SK-N-SH treated with all-trans-retinoic acid at 6 μM for 48 hours (cell line): ENCODE data around the gene LMCD1.

Source experiments
- ATAC-seq: fragments of 200-7000 bp; cut with Tn5 transposase; 3 replicates; pipeline ENCODE4 v1.9.1; 2020; ENCODE audit warnings: mild to moderate bottlenecking, moderate library complexity
- ARNTL ChIP-seq: fragments of 450-650 bp; formaldehyde crosslinking; IDR thresholded peaks from 2 replicates; pipeline ENCODE4 v1.5.0; 2020; ENCODE audit warnings: low read depth, mild to moderate bottlenecking, moderate library complexity, borderline replicate concordance
- BACH2 ChIP-seq: fragments of 250-450 bp; sonication (Bioruptor Pico); IDR thresholded peaks from 2 replicates; pipeline ENCODE4 v1.9.0; 2021; ENCODE audit warnings: mild to moderate bottlenecking, borderline replicate concordance
- CSDC2 ChIP-seq: fragments of 250-450 bp; sonication (Bioruptor Pico); IDR thresholded peaks from 2 replicates; pipeline ENCODE4 v1.5.0; 2020; ENCODE audit warnings: mild to moderate bottlenecking, moderate library complexity
- ESRRG ChIP-seq: fragments of 250-450 bp; sonication (Bioruptor Pico); IDR thresholded peaks from 2 replicates; pipeline ENCODE4 v1.6.1; 2021; ENCODE audit warnings: mild to moderate bottlenecking
- GLIS3 ChIP-seq: fragments of 250-450 bp; sonication (Bioruptor Pico); IDR thresholded peaks from 2 replicates; pipeline ENCODE4 v1.5.0; 2020; ENCODE audit warnings: mild to moderate bottlenecking, moderate library complexity
- ISL1 ChIP-seq: fragments of 250-450 bp; sonication (Bioruptor Pico); IDR thresholded peaks from 2 replicates; pipeline ENCODE4 v2.1.2; 2022; ENCODE audit warnings: mild to moderate bottlenecking, moderate library complexity
- OSR1 ChIP-seq: fragments of 250-450 bp; sonication (Bioruptor Pico); IDR thresholded peaks from 2 replicates; pipeline ENCODE4 v1.8.0; 2022; ENCODE audit warnings: moderate library complexity, mild to moderate bottlenecking, inconsistent platforms
- PPARA ChIP-seq: fragments of 250-450 bp; sonication (Bioruptor Pico); IDR thresholded peaks from 2 replicates; pipeline ENCODE4 v1.5.0; 2020; ENCODE audit warnings: mild to moderate bottlenecking, borderline replicate concordance
- RARB ChIP-seq: fragments of 250-450 bp; sonication (Bioruptor Pico); IDR thresholded peaks from 2 replicates; pipeline ENCODE4 v1.8.0; 2021; ENCODE audit warnings: mild to moderate bottlenecking, moderate library complexity
- SNAI2 ChIP-seq: fragments of 250-450 bp; sonication (Bioruptor Pico); IDR thresholded peaks from 2 replicates; pipeline ENCODE4 v1.5.0; 2020; ENCODE audit warnings: mild to moderate bottlenecking, moderate library complexity
- TCF4 ChIP-seq: fragments of 250-450 bp; sonication (Bioruptor Pico); IDR thresholded peaks from 2 replicates; pipeline ENCODE4 v1.8.0; 2021; ENCODE audit warnings: mild to moderate bottlenecking, moderate library complexity, borderline replicate concordance
- TOX ChIP-seq: fragments of 250-450 bp; sonication (Bioruptor Pico); IDR thresholded peaks from 2 replicates; pipeline ENCODE4 v1.8.0; 2021; ENCODE audit warnings: mild to moderate bottlenecking, moderate library complexity, borderline replicate concordance
- TSHZ2 ChIP-seq: fragments of 250-450 bp; sonication (Bioruptor Pico); IDR thresholded peaks from 2 replicates; pipeline ENCODE4 v1.5.0; 2020; ENCODE audit warnings: mild to moderate bottlenecking, moderate library complexity
- ZC3H10 ChIP-seq: fragments of 250-450 bp; sonication (Bioruptor Pico); IDR thresholded peaks from 2 replicates; pipeline ENCODE4 v1.5.1; 2021; ENCODE audit warnings: mild to moderate bottlenecking, moderate library complexity
- ZFP3 ChIP-seq: fragments of 250-450 bp; sonication (Bioruptor Pico); IDR thresholded peaks from 2 replicates; pipeline ENCODE4 v1.5.0; 2020; ENCODE audit warnings: mild to moderate bottlenecking, moderate library complexity
- ZFP30 ChIP-seq: fragments of 450-650 bp; formaldehyde crosslinking; IDR thresholded peaks from 2 replicates; pipeline ENCODE4 v1.5.0; 2022; ENCODE audit warnings: mild to moderate bottlenecking, moderate library complexity
- ZNF565 ChIP-seq: fragments of 450-650 bp; formaldehyde crosslinking; conservative IDR thresholded peaks from 2 replicates; pipeline ENCODE4 v1.5.0; 2020; ENCODE audit warnings: low read depth, mild to moderate bottlenecking, moderate library complexity
- ZNF70 ChIP-seq: fragments of 450-650 bp; formaldehyde crosslinking; IDR thresholded peaks from 2 replicates; pipeline ENCODE4 v1.5.0; 2020; ENCODE audit warnings: mild to moderate bottlenecking, moderate library complexity
- TF ChIP-seq, protein P1 (sequence below): fragments of 250-450 bp; sonication (Bioruptor Pico); IDR thresholded peaks from 2 replicates; pipeline ENCODE4 v1.5.1; 2021; ENCODE audit warnings: mild to moderate bottlenecking, moderate library complexity
- TF ChIP-seq, protein P2 (sequence below): fragments of 250-450 bp; sonication (Bioruptor Pico); IDR thresholded peaks from 2 replicates; pipeline ENCODE4 v1.8.0; 2021; ENCODE audit warnings: low read depth, mild to moderate bottlenecking, moderate library complexity, borderline replicate concordance
- TF ChIP-seq, protein P3 (sequence below): fragments of 250-450 bp; sonication (Bioruptor Pico); IDR thresholded peaks from 2 replicates; pipeline ENCODE4 v1.8.0; 2020; ENCODE audit warnings: mild to moderate bottlenecking, moderate library complexity, borderline replicate concordance
- TF ChIP-seq, protein P4 (sequence below): fragments of 250-450 bp; sonication (Bioruptor Pico); IDR thresholded peaks from 2 replicates; pipeline ENCODE4 v1.5.1; 2020; ENCODE audit warnings: low read depth, mild to moderate bottlenecking, moderate library complexity

Gene LMCD1

GRCh38 chr3:8595252-8595651 lies 93.6 kb downstream of the LMCD1 start:
- TF ChIP-seq RARB (CRISPR knock-in tag) (no peak), ZFP30 (no peak), ZFP3 (no peak), CSDC2 (CRISPR knock-in tag) (no peak), GLIS3 (CRISPR knock-in tag) (no peak), TOX (no peak), BACH2 (CRISPR knock-in tag) (no peak), ARNTL (CRISPR knock-in tag) (no peak)
- TF ChIP-seq, protein P1, sequence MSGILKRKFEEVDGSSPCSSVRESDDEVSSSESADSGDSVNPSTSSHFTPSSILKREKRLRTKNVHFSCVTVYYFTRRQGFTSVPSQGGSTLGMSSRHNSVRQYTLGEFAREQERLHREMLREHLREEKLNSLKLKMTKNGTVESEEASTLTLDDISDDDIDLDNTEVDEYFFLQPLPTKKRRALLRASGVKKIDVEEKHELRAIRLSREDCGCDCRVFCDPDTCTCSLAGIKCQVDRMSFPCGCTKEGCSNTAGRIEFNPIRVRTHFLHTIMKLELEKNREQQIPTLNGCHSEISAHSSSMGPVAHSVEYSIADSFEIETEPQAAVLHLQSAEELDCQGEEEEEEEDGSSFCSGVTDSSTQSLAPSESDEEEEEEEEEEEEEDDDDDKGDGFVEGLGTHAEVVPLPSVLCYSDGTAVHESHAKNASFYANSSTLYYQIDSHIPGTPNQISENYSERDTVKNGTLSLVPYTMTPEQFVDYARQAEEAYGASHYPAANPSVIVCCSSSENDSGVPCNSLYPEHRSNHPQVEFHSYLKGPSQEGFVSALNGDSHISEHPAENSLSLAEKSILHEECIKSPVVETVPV (CRISPR knock-in tag), result no peak
- TF ChIP-seq, protein P2, sequence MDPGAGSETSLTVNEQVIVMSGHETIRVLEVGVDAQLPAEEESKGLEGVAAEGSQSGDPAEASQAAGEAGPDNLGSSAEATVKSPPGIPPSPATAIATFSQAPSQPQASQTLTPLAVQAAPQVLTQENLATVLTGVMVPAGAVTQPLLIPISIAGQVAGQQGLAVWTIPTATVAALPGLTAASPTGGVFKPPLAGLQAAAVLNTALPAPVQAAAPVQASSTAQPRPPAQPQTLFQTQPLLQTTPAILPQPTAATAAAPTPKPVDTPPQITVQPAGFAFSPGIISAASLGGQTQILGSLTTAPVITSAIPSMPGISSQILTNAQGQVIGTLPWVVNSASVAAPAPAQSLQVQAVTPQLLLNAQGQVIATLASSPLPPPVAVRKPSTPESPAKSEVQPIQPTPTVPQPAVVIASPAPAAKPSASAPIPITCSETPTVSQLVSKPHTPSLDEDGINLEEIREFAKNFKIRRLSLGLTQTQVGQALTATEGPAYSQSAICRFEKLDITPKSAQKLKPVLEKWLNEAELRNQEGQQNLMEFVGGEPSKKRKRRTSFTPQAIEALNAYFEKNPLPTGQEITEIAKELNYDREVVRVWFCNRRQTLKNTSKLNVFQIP (CRISPR knock-in tag), result no peak
- TF ChIP-seq, protein P3, sequence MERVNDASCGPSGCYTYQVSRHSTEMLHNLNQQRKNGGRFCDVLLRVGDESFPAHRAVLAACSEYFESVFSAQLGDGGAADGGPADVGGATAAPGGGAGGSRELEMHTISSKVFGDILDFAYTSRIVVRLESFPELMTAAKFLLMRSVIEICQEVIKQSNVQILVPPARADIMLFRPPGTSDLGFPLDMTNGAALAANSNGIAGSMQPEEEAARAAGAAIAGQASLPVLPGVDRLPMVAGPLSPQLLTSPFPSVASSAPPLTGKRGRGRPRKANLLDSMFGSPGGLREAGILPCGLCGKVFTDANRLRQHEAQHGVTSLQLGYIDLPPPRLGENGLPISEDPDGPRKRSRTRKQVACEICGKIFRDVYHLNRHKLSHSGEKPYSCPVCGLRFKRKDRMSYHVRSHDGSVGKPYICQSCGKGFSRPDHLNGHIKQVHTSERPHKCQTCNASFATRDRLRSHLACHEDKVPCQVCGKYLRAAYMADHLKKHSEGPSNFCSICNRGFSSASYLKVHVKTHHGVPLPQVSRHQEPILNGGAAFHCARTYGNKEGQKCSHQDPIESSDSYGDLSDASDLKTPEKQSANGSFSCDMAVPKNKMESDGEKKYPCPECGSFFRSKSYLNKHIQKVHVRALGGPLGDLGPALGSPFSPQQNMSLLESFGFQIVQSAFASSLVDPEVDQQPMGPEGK, result no peak
- no peak for ATAC-seq

GRCh38 chr3:8595695-8596115 lies 94.1 kb downstream of the LMCD1 start:
- no peak for TF ChIP-seq OSR1 (CRISPR knock-in tag)
- no peak for TF ChIP-seq ZFP3
- no peak for TF ChIP-seq SNAI2 (CRISPR knock-in tag)
- no peak for TF ChIP-seq CSDC2 (CRISPR knock-in tag)
- TF ChIP-seq TSHZ2 (CRISPR knock-in tag), result no peak
- TF ChIP-seq ZFP30, result no peak
- TF ChIP-seq, protein P4, sequence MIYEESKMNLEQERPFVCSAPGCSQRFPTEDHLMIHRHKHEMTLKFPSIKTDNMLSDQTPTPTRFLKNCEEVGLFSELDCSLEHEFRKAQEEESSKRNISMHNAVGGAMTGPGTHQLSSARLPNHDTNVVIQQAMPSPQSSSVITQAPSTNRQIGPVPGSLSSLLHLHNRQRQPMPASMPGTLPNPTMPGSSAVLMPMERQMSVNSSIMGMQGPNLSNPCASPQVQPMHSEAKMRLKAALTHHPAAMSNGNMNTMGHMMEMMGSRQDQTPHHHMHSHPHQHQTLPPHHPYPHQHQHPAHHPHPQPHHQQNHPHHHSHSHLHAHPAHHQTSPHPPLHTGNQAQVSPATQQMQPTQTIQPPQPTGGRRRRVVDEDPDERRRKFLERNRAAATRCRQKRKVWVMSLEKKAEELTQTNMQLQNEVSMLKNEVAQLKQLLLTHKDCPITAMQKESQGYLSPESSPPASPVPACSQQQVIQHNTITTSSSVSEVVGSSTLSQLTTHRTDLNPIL, result no peak
- TF ChIP-seq TCF4, result no peak
- TF ChIP-seq, protein P3, result no peak
- TF ChIP-seq ESRRG (CRISPR knock-in tag), result no peak
- no peak for TF ChIP-seq TOX
- no peak for ATAC-seq

DNA sequence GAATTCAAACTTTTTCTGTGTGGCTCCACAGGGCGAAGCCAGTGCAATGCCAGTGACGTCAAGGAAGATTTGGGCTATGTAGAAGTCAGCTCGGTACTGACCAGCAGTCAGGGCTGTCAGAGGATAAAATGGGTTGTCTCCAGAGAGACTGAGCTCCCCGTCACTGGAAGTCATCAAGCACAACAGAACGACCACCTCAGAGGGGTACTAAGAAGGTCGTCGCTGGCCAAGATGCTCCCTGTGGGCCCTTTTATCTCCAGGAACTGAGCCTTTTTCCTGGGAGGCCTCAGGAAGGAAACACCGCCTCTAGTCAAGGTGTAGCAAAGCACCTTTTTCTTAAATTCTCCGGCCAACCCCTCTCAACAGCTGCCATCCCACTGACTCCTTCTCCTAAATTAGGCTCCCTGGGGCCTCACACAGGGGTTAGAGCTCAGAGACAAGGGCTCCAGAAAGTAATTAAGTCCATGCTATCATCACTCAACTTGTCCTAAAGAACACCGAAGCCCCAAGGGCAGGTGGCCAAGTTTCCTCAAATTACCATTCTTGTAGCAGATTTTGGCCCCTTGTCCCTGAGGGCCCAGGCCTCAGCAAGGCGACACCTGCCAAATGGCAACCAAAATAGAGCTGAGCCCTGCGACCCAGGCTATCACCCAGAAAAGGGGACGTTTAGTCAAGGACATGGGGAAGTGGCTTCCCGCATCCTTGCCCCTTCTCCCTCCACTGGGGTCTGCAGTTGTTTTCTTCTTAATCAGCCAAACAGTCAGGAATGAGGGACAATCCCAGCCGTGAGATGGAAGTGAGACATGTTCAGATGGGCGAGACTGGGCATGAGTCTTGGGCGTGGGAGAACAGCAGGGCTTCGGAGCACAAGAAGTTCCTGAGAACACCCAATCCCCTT lies 94.9 kb downstream of the LMCD1 start:
- ATAC-seq, result no peak
- no peak for TF ChIP-seq GLIS3 (CRISPR knock-in tag)
- TF ChIP-seq ESRRG (CRISPR knock-in tag), result no peak
- TF ChIP-seq ZNF565 (CRISPR knock-in tag), result no peak
- no peak for TF ChIP-seq ISL1 (CRISPR knock-in tag)
- no peak for TF ChIP-seq ZFP30
- TF ChIP-seq, protein P3, result no peak
- TF ChIP-seq ZNF70 (CRISPR knock-in tag), result no peak
- TF ChIP-seq CSDC2 (CRISPR knock-in tag), result no peak
- TF ChIP-seq, protein P2 (CRISPR knock-in tag), result no peak
- no peak for TF ChIP-seq TCF4
- TF ChIP-seq SNAI2 (CRISPR knock-in tag), result no peak
- TF ChIP-seq PPARA, result no peak
- TF ChIP-seq OSR1 (CRISPR knock-in tag), result no peak
- TF ChIP-seq ZC3H10, result no peak
